ENCODE measurements around the gene DEXI.
"Not testable (repeated sequence)": the region's sequence is repeated elsewhere in the genome, so short reads cannot be mapped to it uniquely, and the experiment has no call there.

Gene DEXI

GRCh38 chr16:10967986-10968385, 25.7 kb upstream of the DEXI start:
- no peak for FAIRE-seq

GRCh38 chr16:10966559-10966958, 24.3 kb upstream of the DEXI start:
- FAIRE-seq, result not testable (repeated sequence)

GRCh38 chr16:10966129-10966528, 23.9 kb upstream of the DEXI start:
- no peak for FAIRE-seq

- no peak for FAIRE-seq
These were observed 23.3 kb upstream of the DEXI start for GRCh38 chr16:10965440-10966061.

GRCh38 chr16:10964891-10965326, 22.6 kb upstream of the DEXI start:
- no peak for FAIRE-seq

- no peak for FAIRE-seq
These were observed 22.0 kb upstream of the DEXI start for GRCh38 chr16:10964039-10964890.

GRCh38 chr16:10961231-10961630, 19.0 kb upstream of the DEXI start:
- no peak for FAIRE-seq

- no peak for FAIRE-seq
These were observed 16.9 kb upstream of the DEXI start for GRCh38 chr16:10959161-10959560.

GRCh38 chr16:10957771-10958482, 15.7 kb upstream of the DEXI start:
- no peak for FAIRE-seq

GRCh38 chr16:10954903-10955302, 12.6 kb upstream of the DEXI start:
- no peak for FAIRE-seq

GRCh38 chr16:10951026-10951425, 8.8 kb upstream of the DEXI start:
- FAIRE-seq, result no peak

- FAIRE-seq, result no peak
These were observed 8.1 kb upstream of the DEXI start for GRCh38 chr16:10950393-10950792.

GRCh38 chr16:10949424-10949970, 7.2 kb upstream of the DEXI start:
- FAIRE-seq, result no peak

GRCh38 chr16:10947211-10947787, 5.0 kb upstream of the DEXI start:
- no peak for FAIRE-seq

GRCh38 chr16:10946308-10946707, 4.0 kb upstream of the DEXI start:
- FAIRE-seq, result no peak

GRCh38 chr16:10945065-10945787, 3.0 kb upstream of the DEXI start:
- FAIRE-seq, result no peak

GRCh38 chr16:10944249-10945064, 2.2 kb upstream of the DEXI start, which contains the start of gene CLEC16A:
TSS of gene CLEC16A (plus strand) at chr16:10944564. CDS start at chr16:10944718, 154 bp downstream.
- peak; percentile 24 for FAIRE-seq

GRCh38 chr16:10943064-10943353, 741 bp upstream of the DEXI start:
- FAIRE-seq, result no peak

GRCh38 chr16:10941935-10942351, 325 bp downstream of the DEXI start:
- not testable (repeated sequence) for FAIRE-seq

GRCh38 chr16:10941127-10941933, 938 bp downstream of the DEXI start:
- no peak for FAIRE-seq

Measured in colon (tissue), 2 donors.